Mesenchymal stem cell (in vitro differentiated cells and primary cell): ENCODE measurements around the gene SYNPO2L.
A peak's percentile ranks its signal among the peaks of the same experiment; 100 is the strongest.
"Not testable (repeated sequence)": the region's sequence is repeated elsewhere in the genome, so short reads cannot be mapped to it uniquely, and the experiment has no call there.

Source experiments
- DNase-seq: peaks from one replicate; pipeline ENCODE4 v3.0.0-alpha.2; 2013
- H2AFZ ChIP-seq: one replicate; pipeline ENCODE4 v1.6.1; 2013; ENCODE audit warnings: low read depth, mild to moderate bottlenecking, control low read depth, inconsistent platforms, low read length, moderate library complexity
- H2AK5ac ChIP-seq: 2 replicates; pipeline ENCODE4 v1.6.1; 2013; ENCODE audit warnings: low read length, moderate library complexity, mild to moderate bottlenecking, inconsistent platforms; ENCODE audit not compliant: severe bottlenecking
- H2BK120ac ChIP-seq: one replicate; pipeline ENCODE4 v1.6.1; 2013; ENCODE audit warnings: low read depth, mild to moderate bottlenecking, inconsistent platforms, low read length, moderate library complexity
- H2BK12ac ChIP-seq, 2 experiments: one replicate each; pipeline ENCODE4 v1.6.1; 2013; ENCODE audit warnings: inconsistent platforms in 2 of 2, low read length in 2 of 2, mild to moderate bottlenecking in 2 of 2, moderate library complexity in 2 of 2, control low read depth in 1 of 2
- H2BK15ac ChIP-seq: one replicate; pipeline ENCODE4 v1.6.1; 2013; ENCODE audit warnings: mild to moderate bottlenecking, low read depth, inconsistent platforms; ENCODE audit not compliant: poor library complexity, severe bottlenecking
- H2BK5ac ChIP-seq: 2 replicates; pipeline ENCODE4 v1.6.1; 2013; ENCODE audit warnings: low read depth, mild to moderate bottlenecking, low read length, control low read depth, inconsistent platforms; ENCODE audit not compliant: poor library complexity, severe bottlenecking
- H3K14ac ChIP-seq, 2 experiments: one replicate each; pipeline ENCODE4 v1.6.1; 2013; ENCODE audit warnings: inconsistent platforms in 2 of 2, low read length in 2 of 2, control low read depth in 1 of 2, mild to moderate bottlenecking in 1 of 2, moderate library complexity in 1 of 2
- H3K18ac ChIP-seq, 2 experiments: one replicate each; pipeline ENCODE4 v1.6.1; 2013; ENCODE audit warnings: inconsistent platforms in 2 of 2, low read length in 2 of 2, control low read depth in 1 of 2, low read depth in 1 of 2, mild to moderate bottlenecking in 1 of 2
- H3K23ac ChIP-seq, 2 experiments: one replicate each; pipeline ENCODE4 v1.6.1; 2013; ENCODE audit warnings: inconsistent platforms in 2 of 2, low read length in 2 of 2, mild to moderate bottlenecking in 2 of 2, moderate library complexity in 2 of 2, control low read depth in 1 of 2
- H3K27ac ChIP-seq: 2 replicates; pipeline ENCODE4 v1.5.1; 2013; ENCODE audit warnings: mild to moderate bottlenecking, moderate library complexity, low read length, control low read depth, inconsistent platforms; ENCODE audit not compliant: poor library complexity, severe bottlenecking
- H3K27me3 ChIP-seq, 2 experiments: 2 replicates each; pipeline versions ENCODE4 v1.6.1 to v1.7.0; 2013; ENCODE audit warnings: low read length in 2 of 2, mild to moderate bottlenecking in 2 of 2, moderate library complexity in 2 of 2, control low read depth in 1 of 2, inconsistent platforms in 1 of 2; ENCODE audit not compliant: control insufficient read depth in 1 of 2, insufficient read depth in 1 of 2
- H3K36me3 ChIP-seq, 2 experiments: 2 replicates each; pipeline versions ENCODE4 v1.6.1 to v1.7.0; 2013; ENCODE audit warnings: low read length in 2 of 2, control low read depth in 1 of 2, inconsistent platforms in 1 of 2, low read depth in 1 of 2, mild to moderate bottlenecking in 1 of 2; ENCODE audit not compliant: insufficient read depth in 2 of 2, control insufficient read depth in 1 of 2
- H3K4ac ChIP-seq, 2 experiments: one replicate each; pipeline ENCODE4 v1.6.1; 2013; ENCODE audit warnings: inconsistent platforms in 2 of 2, low read length in 2 of 2, mild to moderate bottlenecking in 2 of 2, moderate library complexity in 2 of 2, control low read depth in 1 of 2, low read depth in 1 of 2
- H3K4me1 ChIP-seq: 2 replicates; pipeline ENCODE4 v1.6.1; 2013; ENCODE audit warnings: low read depth, low read length, control low read depth; ENCODE audit not compliant: control insufficient read depth, insufficient read depth
- H3K4me2 ChIP-seq: 2 replicates; pipeline ENCODE4 v1.6.1; 2013; ENCODE audit warnings: low read length, mild to moderate bottlenecking, inconsistent platforms; ENCODE audit not compliant: poor library complexity, severe bottlenecking
- H3K4me3 ChIP-seq, 2 experiments: 2 replicates each; pipeline versions ENCODE4 v1.5.1 to v1.7.0; 2013; ENCODE audit warnings: low read length in 2 of 2, mild to moderate bottlenecking in 2 of 2, control low read depth in 1 of 2, low read depth in 1 of 2; ENCODE audit not compliant: insufficient read depth in 1 of 2
- H3K79me1 ChIP-seq: replicated peaks from 2 replicates; pipeline ENCODE4 v1.6.1; 2013; ENCODE audit warnings: mild to moderate bottlenecking, control low read depth, low read length, inconsistent platforms; ENCODE audit not compliant: poor library complexity, severe bottlenecking
- H3K9ac ChIP-seq: 2 replicates; pipeline ENCODE4 v1.7.0; 2013; ENCODE audit warnings: mild to moderate bottlenecking, low read length, moderate library complexity
- H3K9me3 ChIP-seq: 2 replicates; pipeline ENCODE4 v1.7.0; 2013; ENCODE audit warnings: mild to moderate bottlenecking, low read length; ENCODE audit not compliant: control insufficient read depth
- H4K8ac ChIP-seq: one replicate; pipeline ENCODE4 v1.6.1; 2013; ENCODE audit warnings: inconsistent platforms, mild to moderate bottlenecking, low read length, moderate library complexity
- H4K91ac ChIP-seq: one replicate; pipeline ENCODE4 v1.6.1; 2013; ENCODE audit warnings: mild to moderate bottlenecking, low read length, inconsistent platforms
- WGBS: methylation state at CpG from one replicate; pipeline ENCODE4 v1.1.7; 2013; ENCODE audit warnings: mixed read lengths; 5-methylcytosine and 5-hydroxymethylcytosine counted together

SYNPO2L gene

DNA sequence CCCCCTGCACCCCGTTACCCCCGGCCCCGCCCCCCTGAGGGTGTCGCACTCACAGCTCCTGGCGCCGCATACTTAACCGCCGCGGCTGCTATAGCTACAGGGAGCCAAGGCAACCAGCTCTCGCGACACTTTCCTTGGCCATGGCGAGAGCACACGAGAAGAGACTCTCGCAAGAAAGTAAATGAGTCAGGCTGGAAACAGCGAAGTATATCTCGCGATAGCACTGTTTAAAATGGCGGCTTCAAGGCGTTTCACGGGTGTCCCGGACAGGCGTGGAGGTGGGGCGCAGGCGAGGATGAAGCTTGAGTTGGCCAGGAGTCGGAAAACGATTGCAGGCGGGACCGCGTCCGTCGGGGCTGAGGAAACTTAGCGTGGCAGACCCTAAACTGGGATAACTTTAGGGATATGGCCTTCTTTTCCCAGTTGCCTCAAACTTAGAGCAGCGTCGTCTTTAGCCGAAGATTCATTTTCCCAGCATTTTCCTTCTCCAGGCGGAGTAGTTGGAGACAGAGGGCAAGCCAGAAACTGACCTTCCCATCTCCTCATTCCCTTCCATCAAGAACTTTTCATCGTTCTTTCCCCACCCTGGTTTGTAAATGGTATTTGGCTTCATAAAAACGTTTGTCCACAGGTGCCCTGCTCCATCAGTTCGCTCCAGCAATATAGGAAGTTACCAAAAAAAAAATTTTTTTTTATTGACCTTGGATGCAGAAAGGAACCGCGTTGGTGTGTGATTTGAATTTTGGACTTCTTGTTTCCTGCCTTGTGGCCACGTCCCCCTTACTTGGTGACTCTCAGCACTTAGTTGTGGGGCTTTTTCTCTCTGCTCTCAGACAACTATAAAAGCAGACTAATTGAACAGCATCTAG is 29.7 kb downstream of the SYNPO2L start:
- H4K91ac ChIP-seq: peak overlapping the region; percentile 75
- H3K18ac ChIP-seq: peak overlapping the region; percentile 87 to 97
- peak overlapping the region; percentile 77 for H2AK5ac ChIP-seq
- peak overlapping the region; percentile 39 for H2BK120ac ChIP-seq
- peaks cover 12% of the 10 kb centered on the region for H3K4me1 ChIP-seq
- DNase-seq: peak; percentile 98
- H3K14ac ChIP-seq: peak overlapping the region in 1 of 2 experiments; percentile 61
- H2BK15ac ChIP-seq: no peak overlapping the region
- H2BK5ac ChIP-seq: peak overlapping the region; percentile 26
- peak overlapping the region; percentile 83 for H2AFZ ChIP-seq
- H3K27me3 ChIP-seq: no peaks in the 10 kb centered on the region
- peak overlapping the region; percentile 98 for H4K8ac ChIP-seq
- H3K36me3 ChIP-seq: no peaks in the 10 kb centered on the region
- H3K4me2 ChIP-seq: peak overlapping the region; percentile 69
- no peak overlapping the region for H3K23ac ChIP-seq
- H3K27ac ChIP-seq: peak overlapping the region; percentile 86
- H3K9me3 ChIP-seq: no peaks in the 10 kb centered on the region
- WGBS: 6% methylated on average over 34 of the region's 42 CpGs
- peak overlapping the region; percentile 98 for H3K9ac ChIP-seq
- H3K4me3 ChIP-seq: peak overlapping the region; percentile 81 to 92
- H3K79me1 ChIP-seq: peaks cover 21% of the 10 kb centered on the region
- peak overlapping the region; percentile 96 for H3K4ac ChIP-seq
- no peak overlapping the region for H2BK12ac ChIP-seq

GRCh38 chr10:73625004-73625883 is 30.6 kb downstream of the SYNPO2L start:
- Histone ChIP-seq H2BK120ac (no peak overlapping the region), H2AFZ (peak overlapping the region; percentile 39), H3K14ac (no peak overlapping the region), H2BK15ac (peak overlapping the region; percentile 31), H3K4ac (no peak overlapping the region), H3K9me3 (no peaks in the 10 kb centered on the region), H3K4me3 (peak overlapping the region; percentile 78 to 92), H3K79me1 (peaks cover 21% of the 10 kb centered on the region), H3K4me2 (peak overlapping the region; percentile 76), H3K27ac (peak overlapping the region; percentile 69), H3K9ac (peak overlapping the region; percentile 98), H4K8ac (no peak overlapping the region), H3K18ac (peak overlapping the region; percentile 5 to 9), H2BK12ac (no peak overlapping the region), H3K23ac (no peak overlapping the region), H4K91ac (no peak overlapping the region), H2BK5ac (no peak overlapping the region), H3K36me3 (no peaks in the 10 kb centered on the region), H3K4me1 (peaks cover 12% of the 10 kb centered on the region), H2AK5ac (no peak overlapping the region), H3K27me3 (no peaks in the 10 kb centered on the region)
- DNase-seq: peak; percentile 60
- WGBS: under 1% methylated on average over 45 of the region's 46 CpGs

DNA sequence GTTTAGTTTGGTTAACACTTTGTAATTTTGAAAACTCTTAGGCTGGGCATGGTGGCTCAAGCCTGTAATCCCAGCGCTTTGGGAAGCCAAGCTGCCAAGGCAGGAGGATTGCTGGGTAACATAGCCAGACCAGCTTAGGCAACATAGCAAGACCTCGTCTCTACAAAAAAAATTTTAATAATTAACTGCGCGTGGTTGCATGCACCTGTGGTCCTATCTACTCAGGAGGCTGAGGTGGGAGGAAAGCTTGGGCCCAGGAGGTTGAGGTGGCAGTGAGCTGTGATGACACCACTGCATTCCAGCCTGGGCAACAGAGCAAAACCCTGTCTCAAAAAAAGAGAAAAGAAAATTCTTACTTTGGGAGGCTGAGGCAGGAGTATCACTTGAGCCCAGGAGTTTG is 32.8 kb downstream of the SYNPO2L start:
- Histone ChIP-seq H3K14ac (no peak overlapping the region), H3K27ac (no peak overlapping the region), H3K4me1 (peaks cover 12% of the 10 kb centered on the region), H3K27me3 (no peaks in the 10 kb centered on the region), H3K4me3 (no peak overlapping the region), H3K79me1 (peaks cover 21% of the 10 kb centered on the region), H2AFZ (no peak overlapping the region), H3K4ac (no peak overlapping the region), H3K23ac (no peak overlapping the region), H2BK15ac (no peak overlapping the region), H2BK12ac (no peak overlapping the region), H2AK5ac (no peak overlapping the region), H4K8ac (no peak overlapping the region), H3K18ac (no peak overlapping the region), H3K4me2 (no peak overlapping the region), H2BK120ac (no peak overlapping the region), H2BK5ac (no peak overlapping the region), H3K9ac (no peak overlapping the region), H3K36me3 (no peaks in the 10 kb centered on the region), H3K9me3 (no peaks in the 10 kb centered on the region), H4K91ac (no peak overlapping the region)
- 97% methylated on average over 3 of the region's 4 CpGs for WGBS
- no peak for DNase-seq

DNA sequence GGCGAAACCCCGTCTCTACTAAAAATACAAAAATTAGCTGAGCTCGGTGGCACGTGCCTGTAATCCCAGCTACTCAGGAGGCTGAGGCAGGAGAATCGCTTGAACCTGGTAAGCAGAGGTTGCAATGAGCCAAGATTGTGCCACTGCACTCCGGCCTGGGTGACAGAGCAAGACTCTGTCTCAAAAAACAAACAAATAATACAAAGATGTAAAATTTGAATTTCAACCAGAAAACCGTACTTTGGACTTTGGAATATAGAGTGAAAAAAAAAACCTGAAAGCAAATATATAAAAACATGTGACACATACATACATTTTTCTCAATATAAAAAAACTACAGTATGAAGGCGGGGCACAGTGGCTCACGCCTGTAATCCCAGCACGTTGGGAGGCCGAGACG is 34.9 kb downstream of the SYNPO2L start:
- not testable (repeated sequence) for H3K9me3 ChIP-seq, H2BK12ac ChIP-seq, H3K36me3 ChIP-seq, H3K4me3 ChIP-seq, DNase-seq, H2BK15ac ChIP-seq, H3K18ac ChIP-seq, H4K8ac ChIP-seq, H3K4ac ChIP-seq, H3K9ac ChIP-seq, H2AFZ ChIP-seq, H3K79me1 ChIP-seq, H3K4me1 ChIP-seq, H3K14ac ChIP-seq, H3K27me3 ChIP-seq, H3K27ac ChIP-seq, H2BK120ac ChIP-seq, H2AK5ac ChIP-seq, H4K91ac ChIP-seq, H2BK5ac ChIP-seq, H3K4me2 ChIP-seq, H3K23ac ChIP-seq
- WGBS: 99% methylated on average over 10 of the region's 12 CpGs
